ENCODE measurements around the gene PKDCC. TPM values are rescaled to one million over a fixed set of nuclear protein-coding genes. Genes with fewer than 3 reads are reported as not detected.

PKDCC gene
- total RNA-seq, 4 donors from 2014 or later, result 80.7 to 150 (median 117) TPM

DNA sequence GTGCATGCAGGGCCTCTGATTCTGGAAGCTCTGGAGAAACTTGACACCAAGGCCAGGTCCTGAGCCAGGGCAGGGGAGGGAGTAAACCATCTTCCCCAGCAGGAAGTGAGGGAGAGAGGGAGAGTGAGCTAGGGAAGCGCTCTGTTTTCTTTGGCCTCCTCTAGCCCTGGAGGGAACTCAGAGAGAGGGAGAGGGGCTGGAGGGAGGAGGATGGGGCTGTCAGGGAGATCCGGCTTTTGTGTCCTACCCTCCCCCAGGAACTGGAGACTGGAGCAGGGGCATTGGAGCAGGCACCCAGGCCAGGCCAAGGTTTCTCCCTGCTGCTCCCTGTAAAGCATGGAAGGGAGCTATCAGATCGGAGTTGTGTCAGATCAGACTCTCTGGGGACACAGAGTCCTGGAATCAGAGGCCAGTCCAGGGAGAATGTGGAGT lies 22.7 kb upstream of the PKDCC start:
- TF ChIP-seq, protein P1, sequence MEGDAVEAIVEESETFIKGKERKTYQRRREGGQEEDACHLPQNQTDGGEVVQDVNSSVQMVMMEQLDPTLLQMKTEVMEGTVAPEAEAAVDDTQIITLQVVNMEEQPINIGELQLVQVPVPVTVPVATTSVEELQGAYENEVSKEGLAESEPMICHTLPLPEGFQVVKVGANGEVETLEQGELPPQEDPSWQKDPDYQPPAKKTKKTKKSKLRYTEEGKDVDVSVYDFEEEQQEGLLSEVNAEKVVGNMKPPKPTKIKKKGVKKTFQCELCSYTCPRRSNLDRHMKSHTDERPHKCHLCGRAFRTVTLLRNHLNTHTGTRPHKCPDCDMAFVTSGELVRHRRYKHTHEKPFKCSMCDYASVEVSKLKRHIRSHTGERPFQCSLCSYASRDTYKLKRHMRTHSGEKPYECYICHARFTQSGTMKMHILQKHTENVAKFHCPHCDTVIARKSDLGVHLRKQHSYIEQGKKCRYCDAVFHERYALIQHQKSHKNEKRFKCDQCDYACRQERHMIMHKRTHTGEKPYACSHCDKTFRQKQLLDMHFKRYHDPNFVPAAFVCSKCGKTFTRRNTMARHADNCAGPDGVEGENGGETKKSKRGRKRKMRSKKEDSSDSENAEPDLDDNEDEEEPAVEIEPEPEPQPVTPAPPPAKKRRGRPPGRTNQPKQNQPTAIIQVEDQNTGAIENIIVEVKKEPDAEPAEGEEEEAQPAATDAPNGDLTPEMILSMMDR (IDR thresholded peaks at IDR 0.05; ENCODE audit: low read depth), result no peak

DNA sequence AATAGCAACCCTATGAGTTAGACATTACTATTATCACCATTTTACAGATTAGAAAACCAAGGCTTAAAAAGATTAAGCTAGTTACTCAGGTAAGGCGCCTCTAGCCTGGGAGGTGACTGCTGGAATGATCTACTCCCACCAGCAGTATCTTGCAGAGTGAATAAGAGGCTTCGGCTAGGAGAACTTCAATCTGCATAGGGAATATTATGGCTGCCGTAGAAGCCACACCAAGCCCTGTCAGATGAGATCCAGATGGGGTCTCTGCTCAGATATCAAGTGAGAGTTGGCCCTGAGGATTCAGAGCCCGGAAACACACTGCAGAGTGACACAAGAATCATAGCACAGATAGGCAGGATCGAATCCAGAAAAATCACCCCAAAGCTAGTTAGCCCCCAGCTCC lies 21.5 kb upstream of the PKDCC start:
- TF ChIP-seq, protein P1 (IDR thresholded peaks at IDR 0.05; ENCODE audit: low read depth), result no peak

DNA sequence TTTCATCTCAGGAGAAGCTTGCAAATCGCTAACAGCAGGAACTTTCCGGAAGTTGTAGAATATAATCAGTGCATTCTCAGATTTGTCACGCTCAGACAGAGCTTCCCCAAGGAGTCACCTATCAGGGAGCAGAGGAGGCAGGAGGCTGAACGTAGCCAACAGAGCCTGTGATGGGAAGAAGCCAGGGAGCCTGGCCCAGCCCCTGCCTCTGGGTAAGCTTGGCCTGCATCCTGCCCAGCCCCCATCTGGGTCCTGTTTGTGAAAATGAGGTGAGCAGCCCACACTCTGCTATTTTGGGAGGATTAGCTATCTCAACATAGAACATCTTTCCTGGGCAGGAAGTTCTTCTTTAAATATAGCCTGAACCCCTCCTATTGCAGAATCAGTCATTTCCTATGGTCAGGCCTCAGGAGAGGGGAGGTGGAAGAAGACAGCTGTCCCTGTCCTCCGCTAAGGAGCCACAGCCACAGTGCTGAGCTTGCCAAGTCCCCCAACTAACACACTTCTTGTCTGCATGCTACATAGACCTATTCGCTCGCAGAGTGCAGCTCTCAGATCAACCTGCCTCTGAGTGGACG lies 19.2 kb upstream of the PKDCC start:
- TF ChIP-seq, protein P1 (IDR thresholded peaks at IDR 0.05; ENCODE audit: low read depth), result no peak

DNA sequence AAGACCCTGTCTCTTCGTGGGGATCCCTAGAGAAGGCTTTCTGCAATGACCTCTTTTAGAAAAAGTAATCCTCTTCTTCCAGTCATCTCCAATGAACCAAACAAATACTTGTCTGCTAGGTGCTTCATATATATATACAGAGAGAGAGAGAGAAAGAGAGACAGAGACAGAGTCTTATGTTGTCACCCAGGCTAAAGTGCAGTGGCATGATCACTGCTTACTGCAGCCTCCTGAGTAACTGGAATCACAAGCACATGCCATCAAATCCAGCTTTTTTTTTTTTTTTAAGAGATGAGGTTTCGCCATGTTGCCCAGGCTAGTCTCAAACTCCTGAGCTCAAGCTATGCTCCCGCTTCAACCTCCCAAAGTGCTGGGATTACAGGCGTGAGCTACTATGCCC lies 18.6 kb upstream of the PKDCC start:
- TF ChIP-seq, protein P1 (IDR thresholded peaks at IDR 0.05; ENCODE audit: low read depth), result no peak

DNA sequence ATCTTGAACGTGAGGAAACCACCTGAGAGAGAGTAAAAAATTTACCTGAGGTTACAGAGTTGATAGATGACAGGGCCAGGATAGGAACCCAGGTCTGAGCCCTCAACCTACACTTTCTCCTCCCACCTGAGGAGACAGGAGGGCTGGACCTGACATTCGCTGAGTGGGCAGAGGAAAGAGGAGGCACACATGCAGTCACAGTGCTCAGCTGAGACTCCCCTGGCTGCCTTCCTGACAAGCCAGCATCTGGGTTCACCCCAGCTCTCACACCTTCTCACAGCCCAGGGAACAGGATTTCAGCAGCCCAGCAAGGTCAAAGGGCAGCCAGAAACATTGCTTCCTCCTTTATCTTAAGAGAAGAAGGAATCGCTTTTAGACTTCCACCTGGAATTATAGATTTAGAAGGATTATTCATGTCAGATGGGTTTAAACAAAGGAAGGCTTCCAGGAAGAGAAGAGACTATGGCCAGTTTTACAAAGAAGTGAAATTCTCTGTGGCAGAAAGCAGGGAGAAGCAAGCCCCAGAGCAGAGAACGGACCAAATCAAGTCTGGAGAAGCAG lies 18.1 kb upstream of the PKDCC start:
- TF ChIP-seq, protein P1 (IDR thresholded peaks at IDR 0.05; ENCODE audit: low read depth), result no peak

DNA sequence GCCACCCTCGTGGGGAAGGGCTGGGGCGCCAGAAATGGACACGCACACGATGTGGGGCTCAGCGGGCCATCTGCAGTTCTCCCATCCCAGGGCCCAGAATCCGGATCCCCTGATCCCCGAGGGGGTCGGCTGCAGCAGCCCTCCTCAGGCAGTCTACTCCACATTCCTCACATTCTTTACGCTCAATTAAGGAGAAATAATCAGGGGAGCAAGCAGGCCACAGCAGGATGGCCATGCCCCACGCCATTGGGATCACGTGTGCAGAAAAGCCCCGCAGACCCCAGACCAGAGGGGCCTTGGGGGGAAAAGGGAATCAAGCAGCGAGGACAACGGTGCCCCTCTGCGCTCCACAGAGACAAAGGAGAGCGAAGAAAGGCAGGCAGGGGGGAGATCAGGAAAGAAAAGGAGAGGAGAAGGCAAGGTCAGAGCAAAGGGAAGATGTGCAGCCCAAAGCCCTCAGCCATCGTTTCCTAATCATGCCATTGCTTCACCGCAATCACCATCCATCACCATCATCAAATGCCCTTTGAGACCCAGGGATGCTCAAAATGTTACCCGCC lies 17.5 kb upstream of the PKDCC start:
- TF ChIP-seq, protein P1 (IDR thresholded peaks at IDR 0.05; ENCODE audit: low read depth), result no peak

DNA sequence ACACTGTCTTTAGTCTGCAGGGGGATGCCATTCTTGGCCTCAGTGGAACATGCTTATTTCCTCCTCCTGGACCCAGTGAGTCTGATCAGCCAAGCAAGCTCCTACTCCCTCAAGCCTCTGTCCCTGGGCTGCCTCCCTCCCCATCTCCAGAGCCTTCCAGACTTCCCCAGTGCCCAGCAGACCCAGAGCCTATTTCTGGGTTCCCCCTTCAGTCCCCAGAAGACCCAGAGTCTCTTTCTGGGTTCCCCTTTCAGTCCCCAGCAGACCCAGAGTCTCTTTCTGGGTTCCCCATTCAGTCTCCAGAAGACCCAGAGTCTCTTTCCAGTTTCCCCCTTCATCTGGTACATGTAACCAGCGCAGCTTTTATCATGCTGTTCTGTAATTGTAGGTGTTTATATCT lies 17.0 kb upstream of the PKDCC start:
- TF ChIP-seq, protein P1 (IDR thresholded peaks at IDR 0.05; ENCODE audit: low read depth), result no peak
